HG03064 (cell line): ENCODE data around the gene RMND1.
"Not testable (repeated sequence)": the region's sequence is repeated elsewhere in the genome, so short reads cannot be mapped to it uniquely, and the experiment has no call there.

Experiments
- ATAC-seq: cut with Tn5 transposase; IDR thresholded peaks from one replicate; pipeline ENCODE4 v1.9.1; 2021; ENCODE audit warnings: low read depth; ENCODE audit not compliant: unreplicated experiment

Gene RMND1

GRCh38 chr6:151357758-151358436 lies 94.0 kb downstream of the RMND1 start:
- no peak for ATAC-seq

GRCh38 chr6:151356983-151357382 lies 94.9 kb downstream of the RMND1 start:
- not testable (repeated sequence) for ATAC-seq
